HepG2 (cell line): ENCODE results near the gene DUS1L. TPM values are rescaled to one million over a fixed set of nuclear protein-coding genes. Genes with fewer than 3 reads are reported as not detected.

Experiments
- ATAC-seq: fragments of 200-7000 bp; cut with Tn5 transposase; 3 replicates; pipeline ENCODE4 v1.9.1; 2020; ENCODE audit warnings: mild to moderate bottlenecking, moderate library complexity
- BruUV-seq: library from RNA; stranded (reverse); fragments of 400-500 nt; replicated peaks from 2 replicates; lab custom pipeline; 2021; lab: Mats Ljungman, UMichigan
- CTCF ChIA-PET: fragments of 300-600 bp; formaldehyde crosslinking; extraction: SDS; loops from one replicate; lab custom pipeline; 2021; ENCODE audit warnings: low total read pairs, inconsistent platforms, low intra/inter-chr PET ratio; lab: Yijun Ruan, JAX
- POLR2A ChIA-PET: fragments of 350-600 bp; sonication (Branson Sonifier 250); formaldehyde crosslinking; loops from one replicate; lab custom pipeline; 2020; ENCODE audit warnings: antibody characterized with exemption, inconsistent platforms; lab: Yijun Ruan, JAX
- DNase-seq: peaks from one replicate; pipeline ENCODE4 v3.0.0-alpha.2; 2015; ENCODE audit warnings: low spot score
- FAIRE-seq: peaks from 3 replicates; lab custom pipeline; 2011; peaks lifted over from hg19 to GRCh38; lab: Jason Lieb, UNC
- H2AFZ ChIP-seq: one replicate; pipeline ENCODE4 v1.6.1; 2011; ENCODE audit warnings: low read length, inconsistent platforms
- H3K27ac ChIP-seq: fragments of 300-600 bp; 3 replicates; pipeline ENCODE4 v1.8.0; 2011; ENCODE audit warnings: mixed run types, mild to moderate bottlenecking, mixed read lengths, low read length, inconsistent platforms; ENCODE audit not compliant: insufficient read depth; ENCODE audit errors: extremely low read length
- H3K27me3 ChIP-seq, 2 experiments: fragments of 200-600 bp in 1 of 2; 2 replicates in 1 of 2; 3 replicates in 1 of 2; pipeline versions ENCODE4 v1.6.0 to v1.8.0; 2011; ENCODE audit warnings: low read length in 2 of 2, mild to moderate bottlenecking in 2 of 2, moderate library complexity in 2 of 2, inconsistent platforms in 1 of 2; ENCODE audit not compliant: insufficient read depth in 2 of 2, control insufficient read depth in 1 of 2
- H3K36me3 ChIP-seq, 2 experiments: fragments of 200-600 bp in 1 of 2; replicated peaks in 1 of 2; 2 replicates in 1 of 2; 3 replicates in 1 of 2; pipeline versions ENCODE4 v1.5.1 to v1.8.0; 2011; ENCODE audit warnings: low read length in 2 of 2, inconsistent platforms in 1 of 2; ENCODE audit not compliant: insufficient read depth in 2 of 2, control insufficient read depth in 1 of 2
- H3K4me1 ChIP-seq: 2 replicates; pipeline ENCODE4 v1.5.1; 2012; ENCODE audit warnings: low read length, inconsistent platforms; ENCODE audit not compliant: insufficient read depth
- H3K4me2 ChIP-seq: 2 replicates; pipeline ENCODE4 v1.6.0; 2011; ENCODE audit warnings: low read depth, low read length, inconsistent platforms
- H3K4me3 ChIP-seq, 3 experiments: fragments of 200-600 bp in 1 of 3; sonication (generic), shearing (Covaris generic) in 1 of 3; replicated peaks in 1 of 3; 2 replicates each; pipeline ENCODE4 v1.5.1; 2011 to 2016; ENCODE audit warnings: low read length in 3 of 3, inconsistent platforms in 2 of 3, low read depth in 2 of 3, mild to moderate bottlenecking in 2 of 3, control low read depth in 1 of 3, mixed read lengths in 1 of 3; ENCODE audit not compliant: insufficient read depth in 1 of 3
- H3K79me2 ChIP-seq: one replicate; pipeline ENCODE4 v1.6.1; 2011; ENCODE audit warnings: low read length, inconsistent platforms; ENCODE audit not compliant: insufficient read depth
- H3K9ac ChIP-seq: 2 replicates; pipeline ENCODE4 v1.6.0; 2011; ENCODE audit warnings: mild to moderate bottlenecking, low read depth, low read length, inconsistent platforms; ENCODE audit not compliant: insufficient read depth
- H3K9me3 ChIP-seq: 2 replicates; pipeline ENCODE4 v1.5.1; 2012; ENCODE audit warnings: mild to moderate bottlenecking, low read length
- H4K20me1 ChIP-seq: 2 replicates; pipeline ENCODE4 v1.6.0; 2011; ENCODE audit warnings: inconsistent platforms, mild to moderate bottlenecking, low read length, moderate library complexity; ENCODE audit not compliant: insufficient read depth
- ATAD3A ChIP-seq: sonication (generic); formaldehyde crosslinking; IDR thresholded peaks from 2 replicates; pipeline ENCODE4 v1.4.0; 2020; ENCODE audit warnings: missing genetic modification reagents
- CBX1 ChIP-seq: IDR thresholded peaks from one replicate; pipeline ENCODE4 v1.6.1; 2016; ENCODE audit warnings: antibody characterized with exemption, low read depth
- EED ChIP-seq: sonication (generic); formaldehyde crosslinking; IDR thresholded peaks from 2 replicates; pipeline ENCODE4 v1.5.0; 2020; ENCODE audit warnings: mild to moderate bottlenecking, missing genetic modification reagents
- GLI4 ChIP-seq: sonication (generic); formaldehyde crosslinking; IDR thresholded peaks from 2 replicates; pipeline ENCODE4 v1.5.1; 2020; ENCODE audit warnings: missing genetic modification reagents, mild to moderate bottlenecking, moderate library complexity, borderline replicate concordance
- KAT7 ChIP-seq: IDR thresholded peaks from 2 replicates; pipeline ENCODE4 v1.6.1; 2018; ENCODE audit warnings: borderline replicate concordance, missing compliant biosample characterization
- MATR3 ChIP-seq: sonication (generic); formaldehyde crosslinking; IDR thresholded peaks from 2 replicates; pipeline ENCODE4 v1.4.0; 2020; ENCODE audit warnings: missing genetic modification reagents
- NCOA1 ChIP-seq: sonication (generic); formaldehyde crosslinking; IDR thresholded peaks from 2 replicates; pipeline ENCODE4 v1.9.0; 2021; ENCODE audit warnings: missing genetic modification reagents
- NR2F1 ChIP-seq, 2 experiments: fragments of 450-650 bp in 1 of 2; formaldehyde crosslinking in 1 of 2; IDR thresholded peaks; 2 replicates each; pipeline versions ENCODE4 v1.5.0 to v1.6.1; 2016 to 2020; ENCODE audit warnings: mild to moderate bottlenecking in 1 of 2, missing compliant biosample characterization in 1 of 2, missing genetic modification reagents in 1 of 2, moderate library complexity in 1 of 2
- PCBP1 ChIP-seq: fragments of 200-400 bp; formaldehyde crosslinking; IDR thresholded peaks from 2 replicates; pipeline ENCODE4 v1.6.1; 2017; ENCODE audit warnings: mild to moderate bottlenecking, low read depth, low read length, borderline replicate concordance
- POLR2AphosphoS5 ChIP-seq: IDR thresholded peaks from 2 replicates; pipeline ENCODE4 v1.6.1; 2012; ENCODE audit warnings: low read depth, low read length
- PRPF4 ChIP-seq: fragments of 200-400 bp; formaldehyde crosslinking; IDR thresholded peaks from 2 replicates; pipeline ENCODE4 v1.6.1; 2016; ENCODE audit warnings: low read length, low read depth; ENCODE audit not compliant: poor library complexity, severe bottlenecking
- RAD21 ChIP-seq: fragments of 450-650 bp; formaldehyde crosslinking; IDR thresholded peaks from 2 replicates; pipeline ENCODE4 v1.5.0; 2020; ENCODE audit warnings: mild to moderate bottlenecking
- RARA ChIP-seq: IDR thresholded peaks from 2 replicates; pipeline ENCODE4 v1.6.1; 2016; ENCODE audit warnings: missing genetic modification reagents, missing compliant biosample characterization
- RFX3 ChIP-seq: IDR thresholded peaks from 2 replicates; pipeline ENCODE4 v1.6.1; 2016; ENCODE audit warnings: missing biosample characterization, missing genetic modification reagents
- SETDB1 ChIP-seq: sonication (generic); formaldehyde crosslinking; IDR thresholded peaks from 2 replicates; pipeline ENCODE4 v1.5.1; 2020; ENCODE audit warnings: missing genetic modification reagents, mild to moderate bottlenecking, borderline replicate concordance
- SRSF9 ChIP-seq: fragments of 200-400 bp; formaldehyde crosslinking; IDR thresholded peaks from 2 replicates; pipeline ENCODE4 v1.6.1; 2018; ENCODE audit warnings: borderline replicate concordance, mild to moderate bottlenecking, low read depth, low read length; ENCODE audit not compliant: insufficient read depth, poor library complexity, severe bottlenecking
- SRY ChIP-seq: sonication (generic); formaldehyde crosslinking; IDR thresholded peaks from 2 replicates; pipeline ENCODE4 v1.8.0; 2022; ENCODE audit warnings: mild to moderate bottlenecking, missing genetic modification reagents
- TCF7 ChIP-seq: sonication (generic); IDR thresholded peaks from 2 replicates; pipeline ENCODE4 v1.6.1; 2016; ENCODE audit warnings: antibody characterized with exemption, low read depth
- ZBTB20 ChIP-seq: sonication (generic); formaldehyde crosslinking; IDR thresholded peaks from 2 replicates; pipeline ENCODE4 v1.8.1; 2023; ENCODE audit warnings: missing genetic modification reagents, low read depth, mild to moderate bottlenecking, borderline replicate concordance
- ZBTB38 ChIP-seq: sonication (generic); formaldehyde crosslinking; IDR thresholded peaks from 2 replicates; pipeline ENCODE4 v1.5.1; 2020; ENCODE audit warnings: mild to moderate bottlenecking, missing genetic modification reagents
- ZC3H13 ChIP-seq: sonication (generic); formaldehyde crosslinking; IDR thresholded peaks from 2 replicates; pipeline ENCODE4 v1.8.1; 2023; ENCODE audit warnings: mild to moderate bottlenecking, missing genetic modification reagents, moderate library complexity
- ZNF207 ChIP-seq: fragments of 450-650 bp; IDR thresholded peaks from 2 replicates; pipeline ENCODE4 v1.6.1; 2016; ENCODE audit warnings: antibody characterized with exemption, borderline replicate concordance
- ZNF331 ChIP-seq: sonication (generic); formaldehyde crosslinking; IDR thresholded peaks from 2 replicates; pipeline ENCODE4 v1.4.0; 2020; ENCODE audit warnings: missing genetic modification reagents
- WGBS: methylation state at CpG from one replicate; pipeline ENCODE4 v1.1.6; 2017; ENCODE audit warnings: low lambda C conversion rate; 5-methylcytosine and 5-hydroxymethylcytosine counted together
- in situ Hi-C: cut with HindIII; loops from 2 replicates; pipeline ENCODE4 v1.10.0; 2017; ENCODE audit warnings: low pct_unique_long_range_greater_than_20kb; ENCODE audit not compliant: extremely low pct_ligation_motif_present
- intact Hi-C: fragments of 100-400 bp; cut with micrococcal nuclease; formaldehyde crosslinking; loops from one replicate; pipeline ENCODE4 v1.10.0; 2022; ENCODE audit not compliant: unreplicated experiment
- polyA plus RNA-seq, 8 experiments: library from polyadenylated mRNA; depleted of rRNA in 3 of 8; stranded (reverse) in 7 of 8; unstranded in 1 of 8; fragments of >200 nt; fragmentation: Illumina TruSeq in 4 of 8; extraction: Trizol in 4 of 8; gene quantifications; 2 replicates each; pipeline versions ENCODE4 v1.2.1 to v1.2.3, GENCODE V29; 2011 to 2016; ENCODE audit warnings: low read depth in 4 of 8, missing spikeins in 1 of 8, mixed read lengths in 1 of 8; ENCODE audit not compliant: insufficient read depth in 1 of 8
- total RNA-seq, 5 experiments: library from RNA; depleted of rRNA; stranded (reverse); fragments of >200 nt; fragmentation: Illumina TruSeq; extraction: Trizol; gene quantifications; 2 replicates each; pipeline ENCODE4 v1.2.3, GENCODE V29; 2016; ENCODE audit warnings: low read depth in 1 of 5
- TF ChIP-seq, protein P1 (sequence below): sonication (generic); formaldehyde crosslinking; IDR thresholded peaks from 2 replicates; pipeline ENCODE4 v1.4.0; 2020; ENCODE audit warnings: missing genetic modification reagents

Gene DUS1L
- total and polyA plus RNA-seq, 2 of the 13 experiments (the other 11 are each of a cell fraction or from before 2014, with no cell fraction given): 81.0 to 109 TPM

DNA sequence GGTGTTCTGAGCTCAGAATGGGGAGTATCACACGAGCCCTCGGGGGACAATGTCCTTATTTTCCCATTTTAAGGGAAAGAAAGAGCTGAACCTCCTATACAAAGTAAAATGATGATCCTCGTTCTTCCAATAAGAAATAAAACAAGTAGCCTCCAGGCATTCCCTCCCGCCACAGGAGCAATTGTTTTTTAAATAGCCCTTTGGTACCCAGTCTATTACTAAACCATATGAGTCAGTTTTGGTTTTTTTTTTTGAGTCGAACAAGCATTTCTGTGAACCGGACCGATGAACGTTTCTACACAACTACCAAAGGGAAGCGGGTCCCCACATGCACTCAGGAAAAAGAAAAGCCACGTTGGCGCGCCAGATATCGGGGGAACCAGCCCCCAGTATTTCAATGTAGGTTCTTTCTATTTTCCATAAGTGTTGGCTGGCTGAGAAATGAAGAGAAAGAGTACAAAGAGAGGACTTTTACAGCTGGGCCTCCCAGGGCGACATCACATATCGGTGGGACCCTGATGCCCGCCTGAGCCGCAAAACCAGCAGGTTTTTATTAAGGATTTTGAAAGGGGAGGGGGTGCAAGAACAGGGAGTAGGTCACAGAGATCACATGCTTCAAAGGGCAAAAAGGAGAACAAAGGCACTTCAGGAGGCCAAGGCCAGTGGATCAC lies 24.3 kb downstream of the DUS1L start (continued):
- TF ChIP-seq NR2F1 (CRISPR knock-in tag; IDR thresholded peaks at IDR 0.05) (peak in 1 of 2 experiments; percentile 35; a peak in 1 of 4 replicates), ZBTB38 (peak; percentile 72), TCF7 (peak; percentile 21; the same call in 1 of the 2 replicates), KAT7 (CRISPR knock-in tag) (no peak), SETDB1 (CRISPR knock-in tag) (no peak), NCOA1 (CRISPR knock-in tag) (no peak), GLI4 (CRISPR knock-in tag) (no peak), PRPF4 (peak; percentile 93), RARA (CRISPR knock-in tag) (peak; percentile 36; the same call in 1 of the 2 replicates), ZNF207 (no peak), SRY (CRISPR knock-in tag) (no peak)

DNA sequence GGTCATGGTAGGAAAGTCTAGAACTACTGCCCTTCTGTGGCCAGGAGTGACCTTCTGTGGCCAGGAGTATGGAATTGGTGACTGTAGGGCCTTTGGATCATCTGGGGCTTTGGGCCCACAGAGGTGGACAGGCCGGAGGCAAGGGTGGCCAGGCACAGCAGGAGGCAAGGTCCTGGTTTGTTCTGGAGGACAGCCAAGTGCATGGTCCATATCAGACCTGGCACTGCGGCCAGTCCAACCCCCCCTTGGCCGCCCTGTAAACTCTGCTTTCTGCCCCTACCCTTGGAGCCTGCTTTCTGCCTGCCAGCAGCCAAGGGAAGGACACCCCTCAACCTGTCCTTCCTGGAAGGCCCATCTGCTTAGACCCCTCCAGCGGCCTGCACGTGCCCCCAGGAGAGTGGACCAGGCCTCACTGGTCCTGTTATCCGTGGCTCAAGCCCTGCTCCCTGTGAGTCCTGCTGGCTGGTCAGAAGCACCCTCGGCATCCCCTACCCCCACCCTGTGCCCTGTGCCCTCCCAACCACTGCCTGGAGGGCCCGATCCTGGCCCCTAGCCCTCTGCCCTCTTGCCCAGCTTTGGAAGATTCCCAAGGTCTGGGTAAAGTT lies 25.8 kb downstream of the DUS1L start:
- H3K4me3 ChIP-seq: peak overlapping the region in 1 of 3 experiments; percentile 19; a peak in 1 of 6 replicates
- peak overlapping the region; percentile 31; the same call in 1 of the 2 replicates for H3K9ac ChIP-seq
- WGBS: 25% methylated on average over 7 of the region's 8 CpGs
- H2AFZ ChIP-seq: no peak overlapping the region
- no peaks in the 10 kb centered on the region for H3K9me3 ChIP-seq
- ATAC-seq (peak; percentile 8), DNase-seq (peak; percentile 57), FAIRE-seq (no peak)
- ChIA-PET CTCF (no interaction called here), POLR2A (interaction anchor here (1.0 to 1.7 kb wide), 2 partner anchors 17 kb away, joined by 3 to 5 read pairs; partner anchors contain the start of genes CENPX and LRRC45)
- no peaks in the 10 kb centered on the region for H3K27me3 ChIP-seq
- in situ Hi-C loops (loop anchor here (5.0 kb wide), 1 partner anchor 118 kb away; no protein-coding TSS in a partner anchor), intact Hi-C loops (loop anchor here (5.0 kb wide), 1 partner anchor 113 kb away; no protein-coding TSS in a partner anchor)
- peaks cover 13% of the 10 kb centered on the region for H3K79me2 ChIP-seq
- H3K4me1 ChIP-seq: peaks cover 68% of the 10 kb centered on the region
- H3K27ac ChIP-seq: peak overlapping the region; percentile 22
- BruUV-seq: no TSS peak
- H3K4me2 ChIP-seq: peak overlapping the region; percentile 45
- H3K36me3 ChIP-seq: peaks cover 4 to 12% of the 10 kb centered on the region in 2 experiments
- peaks cover 20% of the 10 kb centered on the region for H4K20me1 ChIP-seq
- TF ChIP-seq PCBP1 (0 out of 2 replicates have a peak, but pooled peaks have one; percentile 71), ZC3H13 (CRISPR knock-in tag) (no peak), POLR2AphosphoS5 (no peak), CBX1 (no peak), RFX3 (CRISPR knock-in tag) (no peak), RAD21 (CRISPR knock-in tag) (peak; percentile 32; the same call in 1 of the 2 replicates), ZNF331 (CRISPR knock-in tag) (0 out of 2 replicates have a peak, but pooled peaks have one; percentile 21), MATR3 (CRISPR knock-in tag) (no peak), SRSF9 (no peak), EED (CRISPR knock-in tag) (no peak), ATAD3A (CRISPR knock-in tag) (no peak; the same call in 1 of the 2 replicates), ZBTB20 (CRISPR knock-in tag) (no peak)
- TF ChIP-seq, protein P1, sequence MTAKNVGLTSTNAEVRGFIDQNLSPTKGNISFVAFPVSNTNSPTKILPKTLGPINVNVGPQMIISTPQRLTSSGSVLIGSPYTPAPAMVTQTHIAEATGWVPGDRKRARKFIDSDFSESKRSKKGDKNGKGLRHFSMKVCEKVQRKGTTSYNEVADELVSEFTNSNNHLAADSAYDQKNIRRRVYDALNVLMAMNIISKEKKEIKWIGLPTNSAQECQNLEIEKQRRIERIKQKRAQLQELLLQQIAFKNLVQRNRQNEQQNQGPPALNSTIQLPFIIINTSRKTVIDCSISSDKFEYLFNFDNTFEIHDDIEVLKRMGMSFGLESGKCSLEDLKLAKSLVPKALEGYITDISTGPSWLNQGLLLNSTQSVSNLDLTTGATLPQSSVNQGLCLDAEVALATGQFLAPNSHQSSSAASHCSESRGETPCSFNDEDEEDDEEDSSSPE (CRISPR knock-in tag): no peak
